Thymus (tissue), 11 donors: Measurements from ENCODE around the gene TGM3. TPM values are rescaled to one million over a fixed set of nuclear protein-coding genes. Genes with fewer than 3 reads are reported as not detected.
A peak's percentile ranks its signal among the peaks of the same experiment; 100 is the strongest.

ENCODE experiments used
- DNase-seq, 9 donors: peaks; one replicate each; pipeline ENCODE4 v3.0.0-alpha.2; 2013; ENCODE audit warnings: low spot score in 9 of 9, low read depth in 6 of 9, missing footprints in 1 of 9
- H3K27ac ChIP-seq, 2 donors: one replicate each; pipeline ENCODE4 v1.5.1; 2013; ENCODE audit warnings: control low read depth in 1 of 2, low read depth in 1 of 2, low read length in 1 of 2, mild to moderate bottlenecking in 1 of 2, moderate library complexity in 1 of 2
- H3K27me3 ChIP-seq, 2 donors: one replicate each; pipeline ENCODE4 v1.5.1; 2013; ENCODE audit warnings: low read length in 1 of 2; ENCODE audit not compliant: control insufficient read depth in 2 of 2, insufficient read depth in 1 of 2
- H3K36me3 ChIP-seq, 2 donors: one replicate each; pipeline ENCODE4 v1.5.1; 2013; ENCODE audit warnings: low read length in 1 of 2, mild to moderate bottlenecking in 1 of 2, moderate library complexity in 1 of 2; ENCODE audit not compliant: control insufficient read depth in 2 of 2, insufficient read depth in 2 of 2
- H3K4me1 ChIP-seq, 2 donors: one replicate each; pipeline ENCODE4 v1.5.1; 2013; ENCODE audit warnings: low read length in 2 of 2; ENCODE audit not compliant: control insufficient read depth in 2 of 2, insufficient read depth in 2 of 2
- H3K4me3 ChIP-seq, 2 donors: one replicate each; pipeline ENCODE4 v1.5.1; 2013; ENCODE audit warnings: low read length in 2 of 2, control low read depth in 1 of 2, mild to moderate bottlenecking in 1 of 2
- H3K9me3 ChIP-seq, 2 donors: one replicate each; pipeline ENCODE4 v1.5.1; 2013; ENCODE audit warnings: low read length in 1 of 2, mild to moderate bottlenecking in 1 of 2; ENCODE audit not compliant: control insufficient read depth in 2 of 2, insufficient read depth in 1 of 2
- WGBS: extraction: QIAGEN DNeasy Blood & Tissue Kit; methylation state at CpG from one replicate; pipeline ENCODE4 v1.1.7; 2013; 5-methylcytosine and 5-hydroxymethylcytosine counted together
- polyA plus RNA-seq: library from polyadenylated mRNA; stranded (reverse); fragments of 200-250 nt; gene quantifications from one replicate; pipeline ENCODE4 v1.2.3, GENCODE V29; 2013
- total RNA-seq: library from RNA; stranded (reverse); fragments of 120-200 nt; gene quantifications from one replicate; pipeline ENCODE4 v1.2.4, GENCODE V29; 2013
- donor health status: healthy.

The TGM3 gene
- total and polyA plus RNA-seq, 2 donors = 0.28 to 0.66 TPM

DNA sequence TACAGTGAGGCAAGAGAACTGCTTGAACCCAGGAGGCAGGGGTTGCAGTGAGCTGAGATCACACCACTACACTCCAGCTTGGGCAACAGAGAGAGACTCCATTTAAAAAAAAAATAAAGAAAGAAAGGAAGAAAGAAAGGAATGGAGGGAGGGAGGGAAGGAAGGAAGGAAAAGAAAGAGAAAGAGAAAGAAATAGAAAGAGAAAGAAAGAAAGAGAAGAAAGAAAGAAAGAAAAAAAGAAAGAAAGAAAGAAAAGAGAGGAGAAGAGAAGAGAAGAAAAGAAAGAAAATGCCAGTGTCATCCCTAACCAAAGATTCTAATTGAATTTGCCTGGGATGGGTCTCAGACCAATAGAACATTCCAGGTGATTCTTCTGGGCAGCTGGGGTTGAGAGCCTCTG, 4.2 kb downstream of the TGM3 start:
- no peaks in the 10 kb centered on the region for H3K4me1 ChIP-seq
- H3K9me3 ChIP-seq = peaks cover 0 to 1% of the 10 kb centered on the region in 2 donors
- no peaks in the 10 kb centered on the region for H3K36me3 ChIP-seq
- H3K27me3 ChIP-seq = peaks cover 0 to 4% of the 10 kb centered on the region in 2 donors
- DNase-seq = no peak
- H3K27ac ChIP-seq = no peak overlapping the region
- H3K4me3 ChIP-seq = no peak overlapping the region

DNA sequence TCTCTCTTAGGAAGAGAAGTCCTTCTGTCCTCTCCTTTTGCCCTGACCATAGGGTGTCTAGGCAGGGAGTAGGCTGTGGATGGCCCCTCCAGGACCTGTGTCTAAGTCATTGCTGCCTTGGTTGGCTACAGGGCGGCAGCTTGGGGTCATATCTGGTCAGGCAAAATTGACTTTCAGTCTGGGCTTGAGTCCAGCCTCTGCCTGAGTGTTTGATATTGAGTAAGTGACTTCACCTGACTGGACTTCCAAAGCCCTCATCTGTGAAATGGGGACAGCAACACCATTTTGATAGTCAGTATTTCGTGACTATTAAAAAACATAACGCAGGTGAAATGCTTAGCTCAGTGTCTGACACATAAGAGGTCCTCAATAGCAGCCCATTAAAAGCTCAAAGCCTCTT, 4.6 kb downstream of the TGM3 start:
- Histone ChIP-seq H3K36me3 (no peaks in the 10 kb centered on the region), H3K9me3 (peaks cover 0 to 1% of the 10 kb centered on the region in 2 donors), H3K4me1 (no peaks in the 10 kb centered on the region), H3K4me3 (no peak overlapping the region), H3K27me3 (peaks cover 0 to 4% of the 10 kb centered on the region in 2 donors), H3K27ac (no peak overlapping the region)
- DNase-seq = no peak
- WGBS = 93% methylated on average over 3 of the region's 3 CpGs

DNA sequence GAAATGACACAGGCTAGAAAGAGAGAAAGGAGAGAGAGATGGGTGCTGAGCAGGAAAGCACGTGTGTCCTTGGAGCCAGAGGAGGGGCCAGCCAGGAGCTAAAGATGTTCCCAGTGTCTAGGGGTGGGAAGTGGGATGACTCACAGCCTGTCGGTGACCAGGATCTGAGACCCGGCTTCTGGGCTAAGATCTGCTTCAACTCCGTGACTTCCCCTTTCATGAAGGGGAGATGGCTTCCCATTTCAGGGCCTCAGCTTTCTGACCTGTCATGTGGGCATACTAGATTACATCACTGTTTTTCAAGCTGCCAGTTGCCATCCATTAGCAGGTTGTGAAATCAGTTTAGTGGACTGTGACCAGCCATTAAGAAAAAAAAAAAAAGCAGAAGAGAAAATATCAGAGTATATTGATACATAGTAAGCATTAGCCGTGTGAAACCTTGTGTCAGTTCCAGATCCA, 5.4 kb downstream of the TGM3 start:
- 44% methylated on average over 5 of the region's 5 CpGs for WGBS
- H3K4me1 ChIP-seq = no peaks in the 10 kb centered on the region
- H3K27me3 ChIP-seq = peaks cover 0 to 4% of the 10 kb centered on the region in 2 donors
- no peaks in the 10 kb centered on the region for H3K36me3 ChIP-seq
- peak in 1 of 9 donors; percentile 24 for DNase-seq
- peaks cover 0 to 1% of the 10 kb centered on the region in 2 donors for H3K9me3 ChIP-seq
- no peak overlapping the region for H3K27ac ChIP-seq
- no peak overlapping the region for H3K4me3 ChIP-seq

- no peak overlapping the region for H3K4me3 ChIP-seq
- 76% methylated on average over 9 of the region's 9 CpGs for WGBS
- H3K4me1 ChIP-seq = no peaks in the 10 kb centered on the region
- no peak overlapping the region for H3K27ac ChIP-seq
- DNase-seq = no peak
- peaks cover 0 to 1% of the 10 kb centered on the region in 2 donors for H3K9me3 ChIP-seq
- no peaks in the 10 kb centered on the region for H3K36me3 ChIP-seq
- H3K27me3 ChIP-seq = peaks cover 0 to 4% of the 10 kb centered on the region in 2 donors
Measured at GRCh38 chr20:2302384-2303060, 6.7 kb downstream of the TGM3 start.

GRCh38 chr20:2303673-2304072, 7.9 kb downstream of the TGM3 start:
- Histone ChIP-seq H3K27me3 (peaks cover 0 to 2% of the 10 kb centered on the region in 2 donors), H3K36me3 (no peaks in the 10 kb centered on the region), H3K4me3 (no peak overlapping the region), H3K4me1 (no peaks in the 10 kb centered on the region), H3K27ac (no peak overlapping the region), H3K9me3 (peaks cover 0 to 1% of the 10 kb centered on the region in 2 donors)
- 93% methylated on average over 6 of the region's 6 CpGs for WGBS
- no peak for DNase-seq

DNA sequence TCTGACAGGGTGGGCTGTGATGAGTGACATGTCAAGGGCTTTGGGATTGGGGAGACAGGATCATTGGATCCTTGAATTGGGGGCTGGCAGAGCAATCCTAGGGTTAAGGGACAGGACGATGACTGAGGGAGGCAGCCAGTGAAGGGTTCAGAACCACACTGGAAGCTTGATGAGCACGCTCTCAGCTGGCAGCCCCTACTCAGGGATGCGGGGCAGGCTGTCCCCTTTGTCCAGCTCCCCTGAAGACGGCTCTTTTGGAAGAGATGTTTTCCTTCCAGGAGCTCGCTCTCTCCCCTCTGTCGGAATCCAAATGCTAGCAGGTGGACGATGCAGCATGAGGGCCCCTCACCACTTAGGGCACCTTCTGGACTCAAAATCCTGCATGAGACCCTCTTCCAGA, 8.4 kb downstream of the TGM3 start:
- WGBS = 81% methylated on average over 7 of the region's 7 CpGs
- Histone ChIP-seq H3K36me3 (no peaks in the 10 kb centered on the region), H3K9me3 (peaks cover 0 to 1% of the 10 kb centered on the region in 2 donors), H3K4me1 (no peaks in the 10 kb centered on the region), H3K27ac (no peak overlapping the region), H3K27me3 (peaks cover 0 to 2% of the 10 kb centered on the region in 2 donors), H3K4me3 (no peak overlapping the region)
- no peak for DNase-seq

GRCh38 chr20:2305029-2305428, 9.2 kb downstream of the TGM3 start:
- Histone ChIP-seq H3K9me3 (peaks cover 0 to 1% of the 10 kb centered on the region in 2 donors), H3K27me3 (peaks cover 0 to 2% of the 10 kb centered on the region in 2 donors), H3K4me3 (no peak overlapping the region), H3K27ac (no peak overlapping the region), H3K4me1 (no peaks in the 10 kb centered on the region), H3K36me3 (no peaks in the 10 kb centered on the region)
- no peak for DNase-seq
- 46% methylated on average over 2 of the region's 2 CpGs for WGBS

DNA sequence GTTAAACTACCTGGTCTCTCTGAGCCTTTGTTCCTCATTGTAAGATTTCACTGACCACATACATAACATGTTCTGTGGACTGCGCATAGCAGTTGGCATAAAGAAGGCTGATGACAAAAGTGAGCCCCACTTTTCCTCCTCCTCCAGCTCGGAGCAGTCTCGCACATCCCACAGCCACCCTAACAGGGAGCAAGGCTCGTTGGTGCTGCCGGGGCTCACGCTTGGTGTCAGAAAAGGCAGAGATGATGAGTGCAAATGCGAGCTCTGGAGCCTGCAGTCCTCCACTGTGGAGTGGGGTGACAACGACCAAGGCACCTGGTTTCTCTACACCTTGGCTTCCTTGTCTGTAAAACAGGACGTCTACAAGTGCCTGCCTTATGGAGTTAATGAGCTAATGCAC, 9.7 kb downstream of the TGM3 start:
- Histone ChIP-seq H3K4me3 (no peak overlapping the region), H3K27me3 (peaks cover 0 to 2% of the 10 kb centered on the region in 2 donors), H3K4me1 (no peaks in the 10 kb centered on the region), H3K9me3 (peaks cover 0 to 1% of the 10 kb centered on the region in 2 donors), H3K36me3 (no peaks in the 10 kb centered on the region), H3K27ac (no peak overlapping the region)
- DNase-seq = no peak
- 88% methylated on average over 9 of the region's 9 CpGs for WGBS

DNA sequence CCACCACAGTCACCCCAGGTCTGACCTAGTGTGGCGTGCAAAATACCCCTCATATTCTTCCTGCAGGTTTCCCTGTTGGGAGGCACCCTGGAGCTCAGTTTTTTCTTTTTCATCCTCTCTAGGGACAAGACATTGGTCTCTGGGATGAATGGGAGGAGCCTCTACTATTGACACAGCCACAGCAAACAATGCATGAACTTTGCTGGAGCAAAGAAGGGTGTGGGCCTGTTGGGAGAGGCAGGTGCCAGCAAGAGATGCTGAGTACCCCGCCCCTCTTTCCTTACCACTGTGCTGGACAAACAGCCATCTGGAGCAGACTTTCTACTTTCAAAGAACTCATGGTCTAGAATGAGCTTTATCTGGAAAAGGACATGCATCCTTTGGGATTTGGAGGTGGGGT, 10.1 kb downstream of the TGM3 start:
- 93% methylated on average over 2 of the region's 2 CpGs for WGBS
- H3K27ac ChIP-seq = no peak overlapping the region
- no peak overlapping the region for H3K4me3 ChIP-seq
- peaks cover 0 to 2% of the 10 kb centered on the region in 2 donors for H3K27me3 ChIP-seq
- H3K9me3 ChIP-seq = peaks cover 0 to 1% of the 10 kb centered on the region in 2 donors
- H3K36me3 ChIP-seq = no peaks in the 10 kb centered on the region
- DNase-seq = no peak
- H3K4me1 ChIP-seq = no peaks in the 10 kb centered on the region
